ENCODE measurements around the gene ZNF892.

- no peak for TF ChIP-seq ZNF274 (IDR thresholded peaks at IDR 0.05; ENCODE audit: low read depth, low read length)
- no peak for TF ChIP-seq SUZ12 (IDR thresholded peaks at IDR 0.05; ENCODE audit: extremely low read depth, insufficient read depth, insufficient read length)
These were observed at the start of gene ZNF892 for GRCh38 chr2:95207111-95207961.

Data from NT2/D1 (cell line).